WERI-Rb-1 (cell line): Measurements from ENCODE around the gene CHCHD6.

ENCODE experiments used
- DNase-seq: peaks from one replicate; pipeline ENCODE4 v3.0.0-alpha.2; 2020
- H3K27ac ChIP-seq: fragments of 250-450 bp; sonication (Bioruptor Pico); 2 replicates; pipeline ENCODE4 v1.5.1; 2020; ENCODE audit warnings: mild to moderate bottlenecking, moderate library complexity
- H3K27me3 ChIP-seq: fragments of 250-450 bp; sonication (Bioruptor Pico); 2 replicates; pipeline ENCODE4 v1.5.1; 2021; ENCODE audit warnings: mild to moderate bottlenecking, low read depth, moderate library complexity; ENCODE audit not compliant: insufficient read depth, severe bottlenecking
- H3K36me3 ChIP-seq: fragments of 250-450 bp; sonication (Bioruptor Pico); 2 replicates; pipeline ENCODE4 v1.5.1; 2020; ENCODE audit warnings: mild to moderate bottlenecking, moderate library complexity
- H3K4me3 ChIP-seq: 2 replicates; pipeline ENCODE4 v1.5.1; 2011; ENCODE audit warnings: low read depth, mild to moderate bottlenecking, control low read depth, low read length
- H3K9me3 ChIP-seq: fragments of 250-450 bp; sonication (Bioruptor Pico); 2 replicates; pipeline ENCODE4 v1.5.1; 2021; ENCODE audit warnings: mild to moderate bottlenecking, moderate library complexity; ENCODE audit not compliant: severe bottlenecking
- CTCF ChIP-seq: IDR thresholded peaks from 2 replicates; pipeline ENCODE4 v1.5.1; 2011; ENCODE audit warnings: low read depth, mild to moderate bottlenecking, control low read depth, inconsistent platforms, low read length

CHCHD6 gene

GRCh38 chr3:126926684-126927400 lies 222.8 kb downstream of the CHCHD6 start:
- H3K9me3 ChIP-seq: no peaks in the 10 kb centered on the region
- TF ChIP-seq CTCF: no peak
- H3K36me3 ChIP-seq: no peaks in the 10 kb centered on the region
- no peak overlapping the region for H3K4me3 ChIP-seq
- 0 out of 2 replicates have a peak overlapping the region, but pooled peaks have one; percentile 23 for H3K27ac ChIP-seq
- DNase-seq: no peak
- no peaks in the 10 kb centered on the region for H3K27me3 ChIP-seq

- H3K27ac ChIP-seq: no peak overlapping the region
These were observed 223.3 kb downstream of the CHCHD6 start for GRCh38 chr3:126927401-126927750.

DNA sequence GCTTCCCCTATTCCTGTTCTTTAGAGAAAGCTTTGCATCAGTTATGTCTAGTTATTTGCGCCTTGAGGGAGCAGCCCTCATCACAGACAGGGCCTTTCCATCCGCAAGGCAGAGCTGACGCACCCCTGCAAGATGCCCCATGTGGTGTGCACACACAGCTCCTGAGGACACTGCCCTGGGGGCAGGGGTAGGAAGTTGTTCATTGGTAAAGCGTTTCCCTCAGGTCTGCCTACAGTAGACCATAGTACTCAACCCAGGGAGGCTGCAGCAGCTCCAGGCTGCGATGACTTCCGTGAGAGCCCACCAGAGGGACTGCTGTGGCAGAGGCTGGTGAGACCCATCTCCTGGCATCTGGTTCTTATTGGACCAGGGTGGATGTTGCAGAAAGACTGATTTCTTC lies 223.8 kb downstream of the CHCHD6 start:
- TF ChIP-seq CTCF: peak; percentile 34; the same call in 1 of the 2 replicates
- peak; percentile 19 for DNase-seq

More at GRCh38 chr3:126927401-126927750, 223.3 kb downstream of the CHCHD6 start:
- TF ChIP-seq CTCF: 0 out of 2 replicates have a peak, but pooled peaks have one; percentile 1
- DNase-seq: peak; percentile 55
- Histone ChIP-seq H3K36me3 (no peaks in the 10 kb centered on the region), H3K27me3 (no peaks in the 10 kb centered on the region), H3K9me3 (no peaks in the 10 kb centered on the region), H3K4me3 (no peak overlapping the region)

GRCh38 chr3:126928921-126929474 lies 225.0 kb downstream of the CHCHD6 start:
- DNase-seq: no peak
- no peaks in the 10 kb centered on the region for H3K9me3 ChIP-seq
- no peak overlapping the region for H3K27ac ChIP-seq
- H3K36me3 ChIP-seq: no peaks in the 10 kb centered on the region
- no peaks in the 10 kb centered on the region for H3K27me3 ChIP-seq
- no peak for TF ChIP-seq CTCF
- H3K4me3 ChIP-seq: no peak overlapping the region

More for the DNA sequence above, 223.8 kb downstream of the CHCHD6 start:
- H3K27me3 ChIP-seq: no peaks in the 10 kb centered on the region
- no peak overlapping the region for H3K4me3 ChIP-seq
- H3K27ac ChIP-seq: no peak overlapping the region
- H3K36me3 ChIP-seq: no peaks in the 10 kb centered on the region
- no peaks in the 10 kb centered on the region for H3K9me3 ChIP-seq

DNA sequence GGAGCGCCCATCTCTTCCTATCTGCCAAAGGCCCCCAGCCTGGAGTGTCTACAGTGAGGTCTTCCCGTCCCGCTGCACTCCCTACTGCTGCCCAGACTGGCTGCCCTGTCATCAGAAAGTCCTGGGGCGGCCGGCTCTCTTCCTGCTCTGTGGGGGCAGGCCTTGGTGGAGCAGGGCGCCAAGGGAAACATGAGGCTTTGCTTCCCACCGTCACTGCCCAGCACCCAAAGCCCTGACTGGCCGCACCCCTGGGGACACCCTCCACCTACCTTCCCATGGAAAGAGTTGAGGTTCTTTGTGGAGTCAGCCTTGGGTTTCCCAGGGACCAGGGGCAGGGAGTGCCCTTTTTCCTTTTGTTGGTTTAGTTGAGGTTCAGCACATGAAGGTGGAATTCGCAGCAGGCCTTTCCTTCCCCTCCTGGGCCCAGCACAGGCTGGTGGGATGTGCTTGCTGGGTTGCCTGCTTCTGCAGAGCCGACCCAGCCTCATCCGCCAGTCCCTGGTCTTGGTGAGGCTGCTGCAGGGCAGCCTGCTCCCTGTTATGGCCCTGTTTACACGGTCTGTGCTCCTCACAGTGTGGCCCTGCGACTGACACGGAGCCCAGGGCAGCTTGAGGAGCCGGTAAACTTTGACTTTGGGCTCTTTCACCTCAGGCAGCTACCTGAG lies 227.0 kb downstream of the CHCHD6 start:
- no peak overlapping the region for H3K27ac ChIP-seq
- H3K9me3 ChIP-seq: no peaks in the 10 kb centered on the region
- H3K4me3 ChIP-seq: no peak overlapping the region
- H3K27me3 ChIP-seq: no peaks in the 10 kb centered on the region
- no peak for DNase-seq
- no peak for TF ChIP-seq CTCF
- H3K36me3 ChIP-seq: no peaks in the 10 kb centered on the region
